ENCODE results near the gene CLCC1.
"Not testable (repeated sequence)": the region's sequence is repeated elsewhere in the genome, so short reads cannot be mapped to it uniquely, and the experiment has no call there.

Gene CLCC1, protein sequence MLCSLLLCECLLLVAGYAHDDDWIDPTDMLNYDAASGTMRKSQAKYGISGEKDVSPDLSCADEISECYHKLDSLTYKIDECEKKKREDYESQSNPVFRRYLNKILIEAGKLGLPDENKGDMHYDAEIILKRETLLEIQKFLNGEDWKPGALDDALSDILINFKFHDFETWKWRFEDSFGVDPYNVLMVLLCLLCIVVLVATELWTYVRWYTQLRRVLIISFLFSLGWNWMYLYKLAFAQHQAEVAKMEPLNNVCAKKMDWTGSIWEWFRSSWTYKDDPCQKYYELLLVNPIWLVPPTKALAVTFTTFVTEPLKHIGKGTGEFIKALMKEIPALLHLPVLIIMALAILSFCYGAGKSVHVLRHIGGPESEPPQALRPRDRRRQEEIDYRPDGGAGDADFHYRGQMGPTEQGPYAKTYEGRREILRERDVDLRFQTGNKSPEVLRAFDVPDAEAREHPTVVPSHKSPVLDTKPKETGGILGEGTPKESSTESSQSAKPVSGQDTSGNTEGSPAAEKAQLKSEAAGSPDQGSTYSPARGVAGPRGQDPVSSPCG

DNA sequence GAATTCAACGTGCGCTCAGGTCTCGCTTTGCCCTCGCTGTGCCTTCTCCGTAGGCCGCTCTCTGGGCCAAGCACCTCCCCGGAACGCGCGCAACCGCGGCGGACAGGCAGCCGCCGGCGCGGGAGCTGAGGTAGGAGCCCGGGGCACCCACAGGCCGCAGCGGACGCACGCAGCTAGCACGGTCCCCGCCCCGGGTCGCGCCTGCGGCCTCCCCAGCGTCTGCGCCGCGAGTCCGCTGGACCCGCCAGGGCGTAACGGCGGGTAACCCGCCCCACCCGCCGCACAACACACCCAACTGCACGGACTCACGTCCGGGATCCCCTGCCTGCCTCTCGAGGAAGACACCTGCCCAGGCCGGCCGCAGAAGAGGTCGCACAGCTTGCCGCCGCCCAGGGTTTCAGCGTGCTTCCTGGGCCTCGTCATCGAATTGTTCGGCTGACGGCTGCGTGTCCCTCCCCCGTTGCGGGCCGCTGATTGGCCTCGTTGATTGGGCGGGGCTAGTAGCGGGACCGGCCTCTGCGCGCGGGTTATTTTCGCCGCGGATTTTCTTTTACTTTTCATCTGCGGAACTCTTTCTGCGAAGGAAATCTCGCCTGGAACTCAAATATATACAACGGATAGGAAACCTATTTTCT is at the start of gene CLCC1:
TSS of gene CLCC1 (minus strand) at position 433 of the 635 bp plus-strand sequence. CDS start 13,047 bp downstream, outside the sequence.
- DNase-seq = peak; percentile 69 to 72

DNA sequence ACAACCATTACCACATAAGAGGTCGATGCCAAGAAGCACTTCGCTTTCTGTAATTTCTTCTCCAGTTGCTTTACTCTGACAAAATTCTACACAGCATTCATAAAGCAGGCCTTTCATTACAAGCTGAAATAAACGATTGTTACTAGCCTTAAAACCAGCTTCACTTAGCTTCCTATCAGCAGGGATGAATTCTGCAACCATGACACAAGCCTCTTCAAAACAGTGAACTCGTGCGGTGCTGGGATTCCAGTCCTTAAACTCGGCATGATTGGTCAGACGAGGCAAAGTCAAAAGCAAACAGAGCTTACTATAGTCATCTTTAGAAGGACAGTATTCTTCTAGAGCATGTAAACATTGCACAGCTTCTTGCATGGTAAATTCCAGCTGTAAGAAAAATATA is 48.1 kb upstream of the CLCC1 start:
- no peak for DNase-seq

DNA sequence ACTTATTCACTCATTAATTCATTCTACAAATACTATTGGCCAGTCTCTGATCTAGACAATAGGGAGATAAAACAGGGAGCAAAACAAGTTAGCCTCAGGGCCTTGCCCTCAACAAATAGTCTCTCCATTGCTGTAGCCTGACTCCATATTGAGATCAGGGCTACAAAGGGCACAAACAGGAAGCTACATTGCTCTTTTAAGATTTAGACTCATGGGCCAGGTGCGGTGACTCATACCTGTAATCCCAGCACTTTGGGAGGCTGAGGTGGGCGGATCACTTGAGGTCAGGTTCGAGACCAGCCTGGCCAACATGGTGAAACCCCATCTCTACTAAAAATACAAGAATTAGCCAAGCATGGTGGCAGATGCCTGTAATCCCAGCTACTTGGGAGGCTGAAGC is 33.3 kb upstream of the CLCC1 start:
- not testable (repeated sequence) for DNase-seq

DNA sequence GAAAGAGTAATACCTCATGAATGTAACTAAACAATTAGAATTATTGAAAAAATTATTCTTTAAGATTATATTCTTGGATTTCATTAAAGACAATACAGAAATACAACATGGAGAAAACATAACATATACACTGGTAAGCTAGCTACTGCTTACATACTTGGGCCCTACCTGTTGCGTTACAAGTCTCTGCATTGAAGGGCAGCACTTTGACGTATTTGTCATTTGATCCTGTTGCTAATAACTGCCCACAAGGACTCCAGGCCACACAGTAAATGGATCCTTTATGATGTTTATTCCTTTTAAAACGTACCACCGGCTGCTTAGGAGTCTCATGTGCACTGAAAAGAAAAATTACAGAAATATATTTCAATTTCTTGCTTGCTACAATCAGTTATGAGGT is 19.8 kb upstream of the CLCC1 start:
- no peak for DNase-seq

DNA sequence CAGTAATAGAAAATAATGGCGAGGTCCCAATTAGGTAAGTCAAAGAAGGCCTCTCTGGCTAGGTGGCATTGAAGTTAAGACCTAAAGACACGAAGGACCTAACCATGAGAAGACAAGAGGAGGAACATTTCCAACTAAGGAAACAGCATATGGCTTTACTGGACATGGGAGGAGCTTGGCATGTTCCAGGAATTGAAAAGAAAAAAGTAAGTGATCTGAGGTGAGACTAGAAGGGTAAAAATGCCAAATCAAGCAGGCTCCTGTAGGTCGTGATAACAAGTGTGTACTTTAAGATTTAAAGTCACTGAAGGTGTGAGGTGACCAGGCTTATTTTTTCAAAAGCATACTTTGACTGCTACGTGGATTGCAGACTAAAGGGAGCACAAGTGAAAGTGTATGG is 13.4 kb upstream of the CLCC1 start:
- DNase-seq = no peak

- no peak for DNase-seq
Measured at GRCh38 chr1:108972951-108973350, 9.7 kb upstream of the CLCC1 start.

DNA sequence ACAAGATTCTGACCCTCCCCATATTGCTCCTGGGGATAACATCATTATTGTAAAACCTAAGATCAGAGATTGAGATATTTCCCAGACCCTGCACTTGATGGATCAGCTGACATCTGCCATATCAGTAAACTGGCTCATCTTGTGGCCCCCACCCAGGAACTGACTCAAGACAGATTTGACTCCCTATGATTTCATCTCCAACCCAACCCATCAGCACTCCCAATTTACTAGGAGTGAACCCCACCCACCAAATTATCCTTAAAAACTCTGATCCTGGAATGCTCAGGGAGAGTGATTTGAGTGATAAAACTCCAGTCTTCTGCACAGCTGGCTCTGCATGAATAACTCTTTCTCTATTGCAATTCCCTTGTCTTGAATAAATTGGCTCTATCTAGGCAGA is 6.1 kb upstream of the CLCC1 start:
- no peak for DNase-seq

- no peak for DNase-seq
Measured at GRCh38 chr1:108962681-108963051, 618 bp downstream of the CLCC1 start.

DNA sequence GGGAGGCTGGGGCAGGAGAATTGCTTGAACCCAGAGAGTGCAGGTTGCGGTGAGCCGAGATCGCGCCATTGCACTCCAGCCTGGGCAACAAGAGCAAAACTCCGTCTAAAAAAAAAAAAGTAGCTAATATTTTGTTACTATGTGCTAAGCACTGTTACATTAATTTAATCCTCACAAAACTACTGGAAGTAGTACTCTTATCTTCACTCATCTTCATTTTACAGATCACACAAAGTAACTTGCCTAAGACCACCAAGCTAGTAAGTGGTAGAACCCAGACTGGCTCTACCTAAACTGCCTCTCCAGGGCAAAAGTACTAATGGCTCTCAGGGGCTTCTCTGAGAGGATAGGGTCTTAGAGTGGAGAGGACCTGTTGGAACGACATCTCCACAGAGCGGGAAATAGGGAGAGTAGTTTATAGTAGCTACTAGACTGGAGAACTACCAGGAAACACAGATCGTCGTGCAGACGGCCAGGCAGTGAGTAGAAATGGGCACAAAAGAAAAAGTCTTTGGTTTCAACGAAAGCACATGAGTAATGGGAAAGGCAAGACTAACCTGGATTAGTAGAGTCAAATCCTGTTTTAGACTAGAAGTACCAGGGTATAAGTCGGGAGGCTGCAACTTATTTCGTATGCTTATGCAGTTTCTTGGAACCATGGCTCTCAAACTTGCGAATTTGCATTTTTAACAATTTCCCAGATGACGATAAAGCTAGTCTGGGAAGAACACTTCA is 1.4 kb downstream of the CLCC1 start:
- no peak for DNase-seq

DNA sequence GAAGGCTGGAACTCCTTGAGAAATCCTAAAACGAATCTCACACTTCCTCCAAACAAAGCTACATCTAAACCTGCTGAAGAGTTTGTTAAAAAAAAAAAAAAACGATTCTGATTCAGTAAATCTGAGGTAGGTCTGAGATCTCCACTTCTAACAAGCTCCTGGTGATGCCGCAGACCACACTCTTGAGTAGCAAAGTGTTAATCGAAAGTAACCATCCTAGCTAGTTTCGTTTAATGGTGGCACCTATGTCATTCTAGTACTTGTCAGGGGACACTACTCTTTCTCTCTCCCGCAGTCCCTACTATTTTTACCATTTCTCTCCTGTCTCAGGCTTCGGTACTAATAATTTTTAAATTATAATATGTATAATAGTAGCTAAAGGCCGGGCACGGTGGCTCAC is 2.1 kb downstream of the CLCC1 start:
- no peak for DNase-seq

GRCh38 chr1:108960719-108961118 is 2.6 kb downstream of the CLCC1 start:
- DNase-seq = no peak

GRCh38 chr1:108957888-108958287 is 5.4 kb downstream of the CLCC1 start:
- DNase-seq = no peak

GRCh38 chr1:108955881-108956280 is 7.4 kb downstream of the CLCC1 start:
- no peak for DNase-seq

GRCh38 chr1:108955111-108955510 is 8.2 kb downstream of the CLCC1 start:
- DNase-seq = no peak

DNA sequence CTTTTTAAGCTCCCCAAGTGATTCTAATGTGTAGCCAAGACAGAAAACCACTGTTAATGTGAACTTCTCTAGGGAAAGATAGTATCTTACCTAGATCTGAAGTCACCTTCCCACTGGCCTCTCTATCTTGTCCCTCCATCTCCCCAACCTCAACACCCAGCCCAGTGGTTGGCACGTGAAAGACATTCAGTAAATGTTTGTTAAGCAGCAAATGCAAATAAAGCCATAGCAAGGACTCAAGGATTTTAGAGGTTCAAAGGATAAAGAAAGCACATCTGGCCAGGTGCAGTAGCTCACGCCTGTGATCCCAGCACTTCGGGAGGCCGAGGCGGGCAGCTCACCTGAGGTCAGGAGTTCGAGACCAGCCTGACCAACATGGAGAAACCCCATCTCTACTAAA is 9.8 kb downstream of the CLCC1 start:
- DNase-seq = no peak

- no peak for DNase-seq
Measured at GRCh38 chr1:108951242-108951641, 12.0 kb downstream of the CLCC1 start.

DNA sequence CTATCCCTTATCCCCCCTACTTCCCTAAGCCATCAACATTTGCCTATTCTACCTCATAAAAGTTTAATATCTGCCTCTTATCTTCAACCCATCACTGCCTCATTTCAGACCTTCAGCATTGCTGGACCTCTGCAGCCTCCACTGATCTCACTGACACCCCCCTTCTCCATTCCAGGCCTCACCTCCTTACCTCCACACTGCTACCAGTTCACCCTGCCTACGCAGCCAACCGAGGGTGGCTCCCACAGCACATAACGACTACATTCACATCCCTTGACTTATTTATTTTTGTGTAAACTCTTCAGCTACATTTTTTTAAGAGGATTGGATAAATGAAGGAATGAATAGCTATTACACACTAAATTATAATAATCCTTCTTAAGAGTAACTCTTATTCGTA is 14.2 kb downstream of the CLCC1 start:
- DNase-seq = no peak

GRCh38 chr1:108947871-108948525 is 15.3 kb downstream of the CLCC1 start:
- no peak for DNase-seq

GRCh38 chr1:108936170-108936569 is 27.1 kb downstream of the CLCC1 start:
- DNase-seq = no peak

DNA sequence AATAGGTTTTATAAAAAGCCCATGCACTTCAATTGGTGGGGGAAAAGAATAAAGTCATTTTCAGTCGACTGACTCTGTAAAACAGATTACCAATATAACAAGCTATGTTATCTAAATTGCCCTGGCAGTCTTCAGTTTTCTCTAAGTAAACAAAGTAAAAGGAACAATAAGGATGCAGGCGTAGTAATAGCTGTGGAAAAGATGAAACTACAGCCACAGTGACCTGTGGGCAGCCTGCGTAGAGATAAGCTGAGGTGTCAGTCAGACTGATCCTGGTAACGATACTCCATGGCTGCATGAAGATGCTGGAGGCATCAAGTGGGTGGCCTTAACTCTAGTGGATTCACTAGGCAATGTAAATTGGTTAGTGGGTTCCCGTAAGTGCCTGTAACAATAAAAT is 29.3 kb downstream of the CLCC1 start:
- no peak for DNase-seq

- not testable (repeated sequence) for DNase-seq
Measured at GRCh38 chr1:108927565-108927964, 35.7 kb downstream of the CLCC1 start.

- no peak for DNase-seq
Measured at GRCh38 chr1:108925920-108926319, 37.4 kb downstream of the CLCC1 start.

DNA sequence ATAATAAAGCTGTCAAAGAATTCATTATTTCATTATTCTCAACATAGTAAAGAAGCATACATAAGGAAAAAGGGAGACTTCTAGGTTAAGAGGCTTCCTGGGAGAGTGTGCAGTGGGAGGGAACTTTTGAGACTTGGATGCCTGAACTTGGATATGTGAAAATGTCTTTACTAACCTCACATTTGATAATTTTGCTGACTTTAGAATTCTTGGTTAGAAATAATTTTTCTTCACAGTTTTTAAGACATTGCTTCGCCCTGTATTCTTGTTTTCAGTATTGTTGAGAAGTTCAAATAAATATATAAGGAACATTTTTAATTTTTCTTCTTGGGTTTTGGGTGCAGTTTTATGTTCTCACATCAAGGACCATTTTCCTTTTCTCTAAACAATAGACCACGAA is 46.5 kb downstream of the CLCC1 start:
- no peak for DNase-seq
